ENCODE data around the gene UBE2D4. TPM values are rescaled to one million over a fixed set of nuclear protein-coding genes. Genes with fewer than 3 reads are reported as not detected.

The UBE2D4 gene
- total RNA-seq, 3 donors from 2014 or later, result 14.7 to 34.1 (median 15.4) TPM

DNA sequence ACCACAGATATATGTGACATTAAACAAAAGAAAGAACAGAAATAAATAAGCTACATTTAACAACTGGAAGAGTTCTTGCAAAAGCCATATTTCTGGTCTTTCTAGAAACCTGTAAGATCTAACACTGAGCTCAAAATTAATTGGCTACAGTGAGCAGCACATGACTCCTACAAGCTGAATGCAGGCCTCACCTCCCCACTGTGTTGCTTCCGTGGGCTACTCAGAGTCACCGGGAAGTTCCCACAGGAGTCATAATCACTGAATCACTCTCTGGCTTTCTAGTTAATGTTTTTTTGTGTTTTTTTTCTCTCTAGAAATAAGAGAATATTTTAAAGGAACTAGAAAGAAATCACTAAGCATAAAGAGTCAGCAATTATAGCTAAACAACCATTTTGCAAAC, 46.8 kb upstream of the UBE2D4 start:
- no peak for DNase-seq (ENCODE audit: low spot score in 2 of 2)
- intact Hi-C loops (cut with DNase I; ENCODE audit: low total_unique reads), result no loop called here
- no peak for TF ChIP-seq POLR2AphosphoS5 (IDR thresholded peaks at IDR 0.05)
- TF ChIP-seq, protein P1, sequence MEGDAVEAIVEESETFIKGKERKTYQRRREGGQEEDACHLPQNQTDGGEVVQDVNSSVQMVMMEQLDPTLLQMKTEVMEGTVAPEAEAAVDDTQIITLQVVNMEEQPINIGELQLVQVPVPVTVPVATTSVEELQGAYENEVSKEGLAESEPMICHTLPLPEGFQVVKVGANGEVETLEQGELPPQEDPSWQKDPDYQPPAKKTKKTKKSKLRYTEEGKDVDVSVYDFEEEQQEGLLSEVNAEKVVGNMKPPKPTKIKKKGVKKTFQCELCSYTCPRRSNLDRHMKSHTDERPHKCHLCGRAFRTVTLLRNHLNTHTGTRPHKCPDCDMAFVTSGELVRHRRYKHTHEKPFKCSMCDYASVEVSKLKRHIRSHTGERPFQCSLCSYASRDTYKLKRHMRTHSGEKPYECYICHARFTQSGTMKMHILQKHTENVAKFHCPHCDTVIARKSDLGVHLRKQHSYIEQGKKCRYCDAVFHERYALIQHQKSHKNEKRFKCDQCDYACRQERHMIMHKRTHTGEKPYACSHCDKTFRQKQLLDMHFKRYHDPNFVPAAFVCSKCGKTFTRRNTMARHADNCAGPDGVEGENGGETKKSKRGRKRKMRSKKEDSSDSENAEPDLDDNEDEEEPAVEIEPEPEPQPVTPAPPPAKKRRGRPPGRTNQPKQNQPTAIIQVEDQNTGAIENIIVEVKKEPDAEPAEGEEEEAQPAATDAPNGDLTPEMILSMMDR (IDR thresholded peaks at IDR 0.05), result no peak
- no peak for TF ChIP-seq POLR2A (IDR thresholded peaks at IDR 0.05)
- H3K36me3 ChIP-seq, result peaks cover 6% of the 10 kb centered on the region
- no peak overlapping the region for H3K27ac ChIP-seq
- no peaks in the 10 kb centered on the region for H3K4me1 ChIP-seq
- H3K4me3 ChIP-seq, result no peak overlapping the region
- no peaks in the 10 kb centered on the region for H3K9me3 ChIP-seq
- H3K27me3 ChIP-seq, result no peaks in the 10 kb centered on the region

DNA sequence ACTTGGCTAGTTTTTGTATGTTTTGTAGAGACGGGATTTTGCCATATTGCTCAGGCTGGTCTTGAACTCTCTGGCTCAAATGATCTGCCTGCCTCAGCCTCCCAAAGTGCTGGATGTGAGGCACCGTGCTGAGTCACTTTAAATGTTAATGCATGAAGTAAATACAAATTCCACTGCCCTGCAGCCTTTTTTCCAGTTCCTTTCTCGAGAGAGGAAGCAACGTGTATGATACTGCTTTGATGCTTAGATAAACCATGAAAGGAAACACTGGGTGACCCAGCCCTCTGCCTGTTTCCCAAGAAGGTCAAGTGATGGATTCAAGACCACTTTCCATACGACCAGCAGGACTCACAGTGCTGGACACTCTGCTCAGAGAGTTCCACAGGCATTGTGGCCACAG, 45.6 kb upstream of the UBE2D4 start:
- H3K27me3 ChIP-seq, result no peaks in the 10 kb centered on the region
- no peak for DNase-seq (ENCODE audit: low spot score in 2 of 2)
- no peaks in the 10 kb centered on the region for H3K9me3 ChIP-seq
- no peak overlapping the region for H3K27ac ChIP-seq
- no peak overlapping the region for H3K4me3 ChIP-seq
- H3K4me1 ChIP-seq, result no peaks in the 10 kb centered on the region
- peaks cover 6% of the 10 kb centered on the region for H3K36me3 ChIP-seq
- intact Hi-C loops (cut with DNase I; ENCODE audit: low total_unique reads), result no loop called here
- no peak for TF ChIP-seq POLR2A (IDR thresholded peaks at IDR 0.05)
- TF ChIP-seq, protein P1 (IDR thresholded peaks at IDR 0.05), result no peak
- TF ChIP-seq POLR2AphosphoS5 (IDR thresholded peaks at IDR 0.05), result no peak

DNA sequence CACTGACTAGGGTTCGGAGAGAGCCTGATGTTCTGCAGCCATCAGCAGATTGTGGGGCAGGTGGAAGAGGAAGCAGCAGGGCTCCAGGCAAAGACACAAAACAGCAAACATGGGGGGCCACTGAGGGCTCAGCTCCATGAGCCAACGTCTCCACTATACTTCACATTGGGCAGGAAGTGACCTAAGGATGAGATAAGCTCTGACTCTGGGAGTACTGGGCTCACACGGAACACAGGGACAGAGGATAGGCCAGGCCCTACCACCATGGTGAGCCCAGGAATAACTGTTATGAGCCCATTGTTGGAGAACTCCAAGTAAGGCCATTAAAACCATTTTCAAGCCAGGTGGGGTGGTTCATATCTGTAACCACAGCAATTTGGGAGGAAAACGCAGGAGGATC, 42.0 kb upstream of the UBE2D4 start:
- no peak for DNase-seq (ENCODE audit: low spot score in 2 of 2)
- no peak for TF ChIP-seq POLR2A (IDR thresholded peaks at IDR 0.05)
- TF ChIP-seq, protein P1 (IDR thresholded peaks at IDR 0.05), result no peak
- H3K27me3 ChIP-seq, result no peaks in the 10 kb centered on the region
- no peaks in the 10 kb centered on the region for H3K4me1 ChIP-seq
- no peaks in the 10 kb centered on the region for H3K9me3 ChIP-seq
- no peak overlapping the region for H3K4me3 ChIP-seq
- no peak overlapping the region for H3K27ac ChIP-seq
- H3K36me3 ChIP-seq, result no peaks in the 10 kb centered on the region
- intact Hi-C loops (cut with DNase I; ENCODE audit: low total_unique reads), result no loop called here

DNA sequence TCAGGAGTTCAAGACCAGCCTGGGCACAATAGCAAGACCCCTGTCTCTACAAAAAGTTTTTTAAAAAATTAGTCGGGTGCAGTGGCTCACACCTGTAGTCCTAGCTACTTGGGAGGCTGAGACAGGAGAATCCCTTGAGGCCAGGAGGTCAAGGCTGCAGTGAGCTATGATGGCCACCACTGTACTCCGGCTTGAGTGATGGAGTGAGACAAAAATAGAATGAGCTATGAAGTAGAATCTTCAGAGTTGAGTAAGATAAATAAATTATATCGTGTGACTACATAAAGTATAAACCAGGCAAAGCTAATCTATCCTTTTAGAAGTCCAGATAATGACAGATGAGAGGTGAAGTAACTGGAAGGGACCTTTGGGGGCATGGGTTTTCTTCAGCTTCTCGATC, 41.6 kb upstream of the UBE2D4 start:
- Histone ChIP-seq H3K4me3 (no peak overlapping the region), H3K36me3 (no peaks in the 10 kb centered on the region), H3K4me1 (no peaks in the 10 kb centered on the region), H3K27ac (no peak overlapping the region), H3K9me3 (no peaks in the 10 kb centered on the region), H3K27me3 (no peaks in the 10 kb centered on the region)
- intact Hi-C loops (cut with DNase I; ENCODE audit: low total_unique reads), result no loop called here
- TF ChIP-seq POLR2AphosphoS5 (IDR thresholded peaks at IDR 0.05) (no peak), POLR2A (IDR thresholded peaks at IDR 0.05) (no peak)
- TF ChIP-seq, protein P1 (IDR thresholded peaks at IDR 0.05), result no peak
- DNase-seq (ENCODE audit: low spot score in 2 of 2), result no peak

DNA sequence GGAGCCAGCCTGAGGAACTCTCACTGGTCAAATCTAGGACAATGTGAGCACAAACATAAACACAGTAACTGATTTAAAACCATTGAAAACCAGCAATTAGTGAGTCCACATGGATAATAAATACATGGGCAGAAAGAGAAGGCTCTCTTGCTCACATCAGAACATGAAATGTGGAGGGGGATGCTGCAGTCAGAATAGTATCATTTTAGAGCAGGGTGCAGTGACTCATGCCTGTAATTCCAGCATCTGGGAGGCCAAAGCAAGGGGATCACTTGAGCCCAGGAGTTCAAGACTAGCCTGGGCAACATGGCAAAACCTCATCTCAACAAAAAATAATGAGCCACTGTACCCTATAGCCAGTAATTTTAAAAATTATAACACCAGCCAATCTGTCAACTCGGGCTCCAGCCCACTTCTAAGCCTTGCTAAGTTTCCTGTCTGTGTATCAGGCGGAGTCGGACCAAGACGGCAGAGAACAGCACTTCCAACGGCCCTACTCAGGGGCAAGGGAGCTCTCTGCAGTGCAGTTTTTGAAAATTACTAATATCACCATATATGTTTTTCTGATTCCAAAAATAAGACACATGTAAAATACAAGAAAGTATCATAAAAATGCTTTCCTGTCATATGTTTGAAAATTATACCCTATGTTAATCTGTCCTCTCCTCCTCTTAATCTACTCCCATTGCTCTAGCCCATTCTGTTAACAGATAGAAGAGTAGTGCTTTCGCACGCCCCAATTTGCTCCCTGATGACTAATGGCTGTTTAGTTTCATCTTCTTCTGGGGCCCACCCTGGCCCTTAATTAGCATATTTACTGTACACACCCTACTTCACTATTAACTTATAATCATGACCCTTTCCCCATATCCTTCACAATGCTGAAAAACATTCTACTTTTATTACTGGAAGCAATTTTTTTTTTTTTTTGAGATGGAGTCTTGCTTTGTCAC, 37.0 kb upstream of the UBE2D4 start:
- Histone ChIP-seq H3K27ac (no peak overlapping the region), H3K36me3 (no peaks in the 10 kb centered on the region), H3K4me3 (no peak overlapping the region), H3K9me3 (no peaks in the 10 kb centered on the region), H3K27me3 (no peaks in the 10 kb centered on the region), H3K4me1 (no peaks in the 10 kb centered on the region)
- TF ChIP-seq, protein P1 (IDR thresholded peaks at IDR 0.05), result no peak
- no peak for TF ChIP-seq POLR2A (IDR thresholded peaks at IDR 0.05)
- no peak for TF ChIP-seq POLR2AphosphoS5 (IDR thresholded peaks at IDR 0.05)
- intact Hi-C loops (cut with DNase I; ENCODE audit: low total_unique reads), result no loop called here
- no peak for DNase-seq (ENCODE audit: low spot score in 2 of 2)

Measured in breast epithelium (tissue), 4 donors.